HUES6 (cell line): Measurements from ENCODE around the gene ATP6V0B.

Experiments
- H3K27ac ChIP-seq: 2 replicates; pipeline ENCODE4 v1.7.0; 2013; ENCODE audit warnings: low read depth, mild to moderate bottlenecking, low read length, inconsistent platforms
- H3K27me3 ChIP-seq: 2 replicates; pipeline ENCODE4 v1.6.1; 2013; ENCODE audit warnings: low read length; ENCODE audit not compliant: control insufficient read depth, insufficient read depth
- H3K36me3 ChIP-seq: 2 replicates; pipeline ENCODE4 v1.6.1; 2013; ENCODE audit warnings: low read length; ENCODE audit not compliant: control insufficient read depth, insufficient read depth
- H3K4me1 ChIP-seq: 2 replicates; pipeline ENCODE4 v1.6.1; 2013; ENCODE audit warnings: low read length; ENCODE audit not compliant: control insufficient read depth, insufficient read depth
- H3K4me3 ChIP-seq: 2 replicates; pipeline ENCODE4 v1.5.1; 2013; ENCODE audit warnings: low read depth, low read length
- H3K9ac ChIP-seq: one replicate; pipeline ENCODE4 v1.6.1; 2013; ENCODE audit warnings: mild to moderate bottlenecking, low read length
- H3K9me3 ChIP-seq: 2 replicates; pipeline ENCODE4 v1.6.1; 2013; ENCODE audit warnings: low read depth, low read length; ENCODE audit not compliant: control insufficient read depth, insufficient read depth

Gene ATP6V0B

GRCh38 chr1:43996733-43997115 is 22.0 kb downstream of the ATP6V0B start:
- no peak overlapping the region for H3K9ac ChIP-seq
- no peak overlapping the region for H3K27ac ChIP-seq

GRCh38 chr1:43997295-43997999 is 22.7 kb downstream of the ATP6V0B start:
- Histone ChIP-seq H3K9ac (no peak overlapping the region), H3K27ac (no peak overlapping the region), H3K9me3 (no peaks in the 10 kb centered on the region), H3K27me3 (no peaks in the 10 kb centered on the region), H3K4me3 (no peak overlapping the region), H3K4me1 (peaks cover 18% of the 10 kb centered on the region), H3K36me3 (peaks cover 22% of the 10 kb centered on the region; the same call in 1 of the 2 replicates)

More at GRCh38 chr1:43996733-43997115, 22.0 kb downstream of the ATP6V0B start:
- Histone ChIP-seq H3K9me3 (no peaks in the 10 kb centered on the region), H3K36me3 (peaks cover 19% of the 10 kb centered on the region; the same call in 1 of the 2 replicates), H3K4me3 (no peak overlapping the region), H3K27me3 (no peaks in the 10 kb centered on the region), H3K4me1 (peaks cover 19% of the 10 kb centered on the region)

GRCh38 chr1:43998000-43998378 is 23.2 kb downstream of the ATP6V0B start:
- no peak overlapping the region for H3K27ac ChIP-seq
- H3K4me3 ChIP-seq, result no peak overlapping the region
- no peaks in the 10 kb centered on the region for H3K27me3 ChIP-seq
- H3K4me1 ChIP-seq, result peaks cover 13% of the 10 kb centered on the region; the same call in 1 of the 2 replicates
- no peak overlapping the region for H3K9ac ChIP-seq
- H3K9me3 ChIP-seq, result no peaks in the 10 kb centered on the region
- H3K36me3 ChIP-seq, result peaks cover 22% of the 10 kb centered on the region; the same call in 1 of the 2 replicates

GRCh38 chr1:43999455-43999854 is 24.7 kb downstream of the ATP6V0B start:
- H3K36me3 ChIP-seq, result peaks cover 22% of the 10 kb centered on the region; the same call in 1 of the 2 replicates
- no peaks in the 10 kb centered on the region for H3K9me3 ChIP-seq
- H3K27me3 ChIP-seq, result no peaks in the 10 kb centered on the region
- no peak overlapping the region for H3K9ac ChIP-seq
- peaks cover 13% of the 10 kb centered on the region; the same call in 1 of the 2 replicates for H3K4me1 ChIP-seq
- no peak overlapping the region for H3K4me3 ChIP-seq
- no peak overlapping the region for H3K27ac ChIP-seq

- H3K36me3 ChIP-seq, result peaks cover 22% of the 10 kb centered on the region; the same call in 1 of the 2 replicates
- H3K9ac ChIP-seq, result no peak overlapping the region
- no peaks in the 10 kb centered on the region for H3K27me3 ChIP-seq
- H3K27ac ChIP-seq, result no peak overlapping the region
- no peak overlapping the region for H3K4me3 ChIP-seq
- H3K9me3 ChIP-seq, result no peaks in the 10 kb centered on the region
- peaks cover 7% of the 10 kb centered on the region; the same call in 1 of the 2 replicates for H3K4me1 ChIP-seq
These were observed 25.4 kb downstream of the ATP6V0B start for GRCh38 chr1:44000122-44000665.

- H3K9me3 ChIP-seq, result no peaks in the 10 kb centered on the region
- H3K9ac ChIP-seq, result no peak overlapping the region
- no peak overlapping the region for H3K4me3 ChIP-seq
- no peak overlapping the region for H3K27ac ChIP-seq
- peaks cover 5% of the 10 kb centered on the region; the same call in 1 of the 2 replicates for H3K4me1 ChIP-seq
- peaks cover 22% of the 10 kb centered on the region; the same call in 1 of the 2 replicates for H3K36me3 ChIP-seq
- no peaks in the 10 kb centered on the region for H3K27me3 ChIP-seq
These were observed 27.4 kb downstream of the ATP6V0B start for GRCh38 chr1:44002165-44002564.

- H3K4me1 ChIP-seq, result no peaks in the 10 kb centered on the region; the same call in 1 of the 2 replicates
- H3K9me3 ChIP-seq, result no peaks in the 10 kb centered on the region
- no peak overlapping the region for H3K9ac ChIP-seq
- H3K36me3 ChIP-seq, result peaks cover 24% of the 10 kb centered on the region; the same call in 1 of the 2 replicates
- H3K4me3 ChIP-seq, result no peak overlapping the region
- H3K27ac ChIP-seq, result no peak overlapping the region
- no peaks in the 10 kb centered on the region for H3K27me3 ChIP-seq
These were observed 27.9 kb downstream of the ATP6V0B start for GRCh38 chr1:44002606-44003157.

- H3K9ac ChIP-seq, result no peak overlapping the region
- peaks cover 13% of the 10 kb centered on the region; the same call in 1 of the 2 replicates for H3K36me3 ChIP-seq
- H3K4me1 ChIP-seq, result peaks cover 4% of the 10 kb centered on the region; the same call in 1 of the 2 replicates
- no peaks in the 10 kb centered on the region for H3K9me3 ChIP-seq
- no peak overlapping the region for H3K27ac ChIP-seq
- H3K27me3 ChIP-seq, result no peaks in the 10 kb centered on the region
- no peak overlapping the region for H3K4me3 ChIP-seq
These were observed 33.5 kb downstream of the ATP6V0B start for GRCh38 chr1:44008259-44008658.

- Histone ChIP-seq H3K9ac (no peak overlapping the region), H3K4me3 (no peak overlapping the region), H3K36me3 (peaks cover 13% of the 10 kb centered on the region; the same call in 1 of the 2 replicates), H3K9me3 (no peaks in the 10 kb centered on the region), H3K27ac (no peak overlapping the region; the same call in 1 of the 2 replicates), H3K27me3 (no peaks in the 10 kb centered on the region), H3K4me1 (peaks cover 4% of the 10 kb centered on the region; the same call in 1 of the 2 replicates)
These were observed 36.2 kb downstream of the ATP6V0B start for GRCh38 chr1:44010935-44011471.

GRCh38 chr1:44012404-44012803 is 37.6 kb downstream of the ATP6V0B start:
- no peaks in the 10 kb centered on the region for H3K27me3 ChIP-seq
- no peak overlapping the region for H3K27ac ChIP-seq
- H3K36me3 ChIP-seq, result peaks cover 13% of the 10 kb centered on the region; the same call in 1 of the 2 replicates
- no peak overlapping the region for H3K4me3 ChIP-seq
- H3K9me3 ChIP-seq, result no peaks in the 10 kb centered on the region
- H3K4me1 ChIP-seq, result peaks cover 4% of the 10 kb centered on the region; the same call in 1 of the 2 replicates
- no peak overlapping the region for H3K9ac ChIP-seq
